Measurements from ENCODE around the gene RXRA. TPM values are rescaled to one million over a fixed set of nuclear protein-coding genes. Genes with fewer than 3 reads are reported as not detected.

RXRA gene
- total and polyA plus RNA-seq, 2 of the 4 experiments (the other 2 are of a cell fraction), result 7.5 to 17.9 TPM

- H3K4me3 ChIP-seq (ENCODE audit: insufficient read depth, low read depth, low read length), result no peak overlapping the region
- no peak overlapping the region for H3K23ac ChIP-seq (ENCODE audit: low read depth, low read length)
- no peak overlapping the region for H3K27ac ChIP-seq (ENCODE audit: insufficient read depth, low read length)
- no peak overlapping the region for H3K56ac ChIP-seq (ENCODE audit: extremely low read depth, insufficient read depth, low read length)
- no peak overlapping the region for H4K8ac ChIP-seq (ENCODE audit: low read depth in 2 of 2, low read length in 2 of 2)
- H3K9me1 ChIP-seq (ENCODE audit: insufficient read depth, low read length), result peaks cover 14% of the 10 kb centered on the region
- in situ Hi-C loops (cut with MboI; ENCODE audit: low sequenced_read_pairs), result no loop called here
- ATAC-seq (ENCODE audit: low read depth) (no peak), DNase-seq (no peak)
- no peak overlapping the region for H2AK5ac ChIP-seq (ENCODE audit: low read depth, low read length)
- no peak overlapping the region for H3K18ac ChIP-seq (ENCODE audit: low read depth, low read length)
- H3K4me2 ChIP-seq (ENCODE audit: low read depth, low read length), result no peak overlapping the region
- H4K20me1 ChIP-seq (ENCODE audit: insufficient read depth, low read length), result no peaks in the 10 kb centered on the region
- BruUV-seq (replicated peaks), result no TSS peak
- POLR2A ChIA-PET (ENCODE audit: unreplicated experiment), result no interaction called here
- H2BK120ac ChIP-seq (ENCODE audit: low read depth, low read length), result no peak overlapping the region
- H2BK15ac ChIP-seq (ENCODE audit: low read depth, low read length), result no peak overlapping the region
- dilution Hi-C loops (cut with HindIII; ENCODE audit: low sequenced_read_pairs, unreplicated experiment), result no loop called here
- TF ChIP-seq USF2 (IDR thresholded peaks at IDR 0.05; ENCODE audit: low read depth, low read length) (no peak), NFE2L2 (IDR thresholded peaks at IDR 0.05; ENCODE audit: low read depth, low read length) (no peak), FOS (IDR thresholded peaks at IDR 0.05; ENCODE audit: low read depth, low read length) (no peak), CEBPB (IDR thresholded peaks at IDR 0.05; ENCODE audit: low read depth, low read length) (no peak), MXI1 (IDR thresholded peaks at IDR 0.05; ENCODE audit: borderline replicate concordance, low read depth, low read length) (no peak), RCOR1 (IDR thresholded peaks at IDR 0.05; ENCODE audit: insufficient replicate concordance, low read length) (no peak), MAZ (IDR thresholded peaks at IDR 0.05; ENCODE audit: borderline replicate concordance, low read depth, low read length) (no peak), SMC3 (IDR thresholded peaks at IDR 0.05; ENCODE audit: low read depth, low read length) (no peak), POLR2A (IDR thresholded peaks at IDR 0.05; ENCODE audit: low read depth, low read length) (no peak), MAFK (IDR thresholded peaks at IDR 0.05; ENCODE audit: low read depth, low read length) (no peak), RAD21 (IDR thresholded peaks at IDR 0.05; ENCODE audit: low read length) (no peak), CTCF (conservative IDR thresholded peaks at IDR 0.05; ENCODE audit: low read depth, low read length) (no peak)
- H4K5ac ChIP-seq (ENCODE audit: low read depth, low read length), result no peak overlapping the region
- intact Hi-C loops (cut with micrococcal nuclease), result loop anchor here (5.0 kb wide), 1 partner anchor 98 kb away; no protein-coding TSS in a partner anchor
- H3K14ac ChIP-seq (replicated peaks; ENCODE audit: low read depth, low read length), result no peak overlapping the region
- H2AFZ ChIP-seq (replicated peaks; ENCODE audit: low read length, poor library complexity), result no peak overlapping the region
- H3K27me3 ChIP-seq (ENCODE audit: control insufficient read depth, insufficient read depth, low read length), result no peaks in the 10 kb centered on the region
- no peaks in the 10 kb centered on the region for H3K36me3 ChIP-seq (ENCODE audit: control insufficient read depth, insufficient read depth, low read length)
- CTCF ChIA-PET, result no interaction called here
- no peak overlapping the region for H4K91ac ChIP-seq (ENCODE audit: insufficient read depth, low read depth, low read length)
- H2AK9ac ChIP-seq (replicated peaks; ENCODE audit: low read depth, low read length, poor library complexity), result peak overlapping the region; percentile 81
- H3K79me1 ChIP-seq (ENCODE audit: low read depth in 1 of 2, low read length in 2 of 2), result no peaks in the 10 kb centered on the region
- H2BK5ac ChIP-seq (ENCODE audit: low read depth, low read length, poor library complexity, severe bottlenecking), result no peak overlapping the region
- peaks cover 27% of the 10 kb centered on the region for H3K4me1 ChIP-seq (ENCODE audit: control insufficient read depth, insufficient read depth, low read length)
- H3K9ac ChIP-seq (ENCODE audit: low read depth, low read length), result no peak overlapping the region
- WGBS, 2 experiments (ENCODE audit: extremely low coverage in 2 of 2, insufficient read length in 1 of 2), result 74% methylated on average over 3 of the region's 26 CpGs; no CpG with 5 or more reads in 1 of the 2 experiments
- no peak overlapping the region for H2BK20ac ChIP-seq (ENCODE audit: low read depth, low read length)
- peaks cover 14% of the 10 kb centered on the region for H3K9me3 ChIP-seq (ENCODE audit: control insufficient read depth, insufficient read depth, low read length)
- no peak overlapping the region for H3K4ac ChIP-seq (ENCODE audit: low read depth, low read length)
Observed at GRCh38 chr9:134314950-134315715, 11.1 kb upstream of the RXRA start.
